CD14-positive monocyte (primary cell): ENCODE results near the gene TRIM25. TPM values are rescaled to one million over a fixed set of nuclear protein-coding genes. Genes with fewer than 3 reads are reported as not detected.

ENCODE experiments used
- DNase-seq, 3 donors: peaks; one replicate each; pipeline ENCODE4 v3.0.0-alpha.2; 2011 to 2022
- H2AFZ ChIP-seq: 2 replicates; pipeline ENCODE4 v1.6.0; 2012; ENCODE audit warnings: mild to moderate bottlenecking, low read depth, low read length, inconsistent platforms; ENCODE audit not compliant: insufficient read depth, poor library complexity, severe bottlenecking
- H3K27ac ChIP-seq, 2 donors: 1 replicate in 1 of 2; 2 replicates in 1 of 2; pipeline ENCODE4 v1.5.1; 2012 to 2013; ENCODE audit warnings: low read length in 2 of 2, control low read depth in 1 of 2, inconsistent platforms in 1 of 2, low read depth in 1 of 2, mild to moderate bottlenecking in 1 of 2
- H3K27me3 ChIP-seq, 2 donors: one replicate each; pipeline versions ENCODE4 v1.6.0 to v1.6.1; 2011 to 2013; ENCODE audit warnings: low read length in 2 of 2; ENCODE audit not compliant: control insufficient read depth in 2 of 2, insufficient read depth in 2 of 2
- H3K36me3 ChIP-seq, 2 donors: replicated peaks in 1 of 2; 1 replicate in 1 of 2; 2 replicates in 1 of 2; pipeline versions ENCODE4 v1.5.1 to v1.6.1; 2012 to 2013; ENCODE audit warnings: low read length in 2 of 2, control low read depth in 1 of 2, inconsistent platforms in 1 of 2, mild to moderate bottlenecking in 1 of 2; ENCODE audit not compliant: insufficient read depth in 2 of 2, control insufficient read depth in 1 of 2
- H3K4me1 ChIP-seq, 2 donors: 1 replicate in 1 of 2; 2 replicates in 1 of 2; pipeline versions ENCODE4 v1.5.1 to v1.6.1; 2012 to 2013; ENCODE audit warnings: low read length in 2 of 2, control low read depth in 1 of 2, inconsistent platforms in 1 of 2, mild to moderate bottlenecking in 1 of 2, moderate library complexity in 1 of 2; ENCODE audit not compliant: insufficient read depth in 2 of 2, control insufficient read depth in 1 of 2
- H3K4me2 ChIP-seq: replicated peaks from 2 replicates; pipeline ENCODE3; 2012; ENCODE audit warnings: low read length, moderate library complexity, mild to moderate bottlenecking; ENCODE audit not compliant: poor library complexity, severe bottlenecking; ENCODE audit errors: extremely low read depth
- H3K4me3 ChIP-seq, 3 experiments: fragments of 200-600 bp in 1 of 3; sonication (generic) in 1 of 3; replicated peaks in 1 of 3; 1 replicate in 2 of 3; 2 replicates in 1 of 3; pipeline ENCODE4 v1.5.1; 2011 to 2013; ENCODE audit warnings: low read length in 3 of 3, mild to moderate bottlenecking in 3 of 3, control low read depth in 2 of 3, low read depth in 2 of 3, inconsistent platforms in 1 of 3, moderate library complexity in 1 of 3
- H3K79me2 ChIP-seq: 2 replicates; pipeline ENCODE4 v1.6.0; 2012; ENCODE audit warnings: mild to moderate bottlenecking, control low read depth, inconsistent platforms, low read length, moderate library complexity; ENCODE audit not compliant: insufficient read depth
- H3K9ac ChIP-seq: 2 replicates; pipeline ENCODE4 v1.6.0; 2017; ENCODE audit warnings: low read length, mild to moderate bottlenecking; ENCODE audit not compliant: insufficient read depth, poor library complexity, severe bottlenecking
- H3K9me3 ChIP-seq, 2 donors: replicated peaks in 1 of 2; 1 replicate in 1 of 2; 2 replicates in 1 of 2; pipeline versions ENCODE4 v1.5.1 to v1.6.1; 2012 to 2013; ENCODE audit warnings: low read length in 2 of 2, control low read depth in 1 of 2; ENCODE audit not compliant: control insufficient read depth in 1 of 2, insufficient read depth in 1 of 2
- H4K20me1 ChIP-seq: 2 replicates; pipeline ENCODE4 v1.6.0; 2012; ENCODE audit warnings: mild to moderate bottlenecking, low read length, control low read depth, moderate library complexity; ENCODE audit not compliant: insufficient read depth
- H3K27ac Mint-ChIP-seq, 7 donors: one replicate each; pipeline ENCODE4 v1.8.0; 2020; ENCODE audit warnings: mild to moderate bottlenecking in 7 of 7, mixed read lengths in 7 of 7, moderate library complexity in 6 of 7, inconsistent platforms in 2 of 7
- H3K27me3 Mint-ChIP-seq, 3 donors: one replicate each; pipeline ENCODE4 v1.8.0; 2021 to 2022; ENCODE audit warnings: low read depth in 3 of 3, mild to moderate bottlenecking in 3 of 3, mixed read lengths in 3 of 3, moderate library complexity in 3 of 3, inconsistent platforms in 1 of 3
- H3K36me3 Mint-ChIP-seq, 2 donors: one replicate each; pipeline ENCODE4 v1.8.0; 2020; ENCODE audit warnings: mixed read lengths in 2 of 2, inconsistent platforms in 1 of 2, mild to moderate bottlenecking in 1 of 2
- H3K4me1 Mint-ChIP-seq: one replicate; pipeline ENCODE4 v1.8.0; 2020; ENCODE audit warnings: mild to moderate bottlenecking, mixed read lengths
- H3K4me3 Mint-ChIP-seq, 2 donors: one replicate each; pipeline ENCODE4 v1.8.0; 2020; ENCODE audit warnings: mild to moderate bottlenecking in 2 of 2, mixed read lengths in 2 of 2, moderate library complexity in 1 of 2
- H3K9me3 Mint-ChIP-seq, 7 donors: one replicate each; pipeline ENCODE4 v1.8.0; 2020 to 2022; ENCODE audit warnings: mixed read lengths in 7 of 7, mild to moderate bottlenecking in 6 of 7, moderate library complexity in 6 of 7, inconsistent platforms in 2 of 7
- WGBS: methylation state at CpG from one replicate; pipeline ENCODE4 v1.1.5; 2013; ENCODE audit warnings: missing lambda C conversion rate; ENCODE audit not compliant: insufficient coverage; 5-methylcytosine and 5-hydroxymethylcytosine counted together
- intact Hi-C, 2 donors: fragments of 100-400 bp; cut with micrococcal nuclease; formaldehyde crosslinking; loops; one replicate each; pipeline versions ENCODE4 v1.15.0 to v1.15.1; 2023
- polyA plus RNA-seq, 3 donors: library from polyadenylated mRNA; depleted of rRNA in 1 of 3; unstranded in 2 of 3; stranded (reverse) in 1 of 3; fragments of 300-500 nt in 2 of 3; fragments of >200 nt in 1 of 3; fragmentation: Illumina TruSeq in 2 of 3; gene quantifications; 1 replicate in 2 of 3; 2 replicates in 1 of 3; pipeline ENCODE4 v1.2.3, GENCODE V29; 2012 to 2021
- TF ChIP-seq, protein P1 (sequence below): fragments of 200-600 bp; IDR thresholded peaks from one replicate; pipeline ENCODE4 v1.8.0; 2022; ENCODE audit warnings: antibody characterized with exemption, mild to moderate bottlenecking

TRIM25 gene
- polyA plus RNA-seq, 3 donors: 5.4 to 98.3 (median 11.2) TPM

DNA sequence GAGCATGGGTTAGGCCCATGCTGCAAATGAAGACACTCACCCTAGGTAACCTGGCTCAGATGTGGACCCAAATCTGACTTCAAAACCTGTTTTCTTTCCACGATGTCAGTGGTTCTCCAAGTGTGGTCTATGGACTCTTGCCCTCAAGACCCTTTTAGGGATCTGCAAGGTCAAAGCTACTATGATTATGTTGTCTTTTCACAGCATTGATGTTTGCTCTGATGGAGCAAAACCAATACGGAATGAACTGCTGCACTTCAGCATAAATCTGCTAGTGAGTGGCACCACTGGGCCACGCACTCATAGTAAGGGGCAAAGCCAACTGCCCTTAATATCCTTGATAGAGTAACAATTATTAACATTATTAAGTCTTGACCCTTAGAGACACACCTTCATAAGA, 21.6 kb upstream of the TRIM25 start:
- 95% methylated on average over 2 of the region's 3 CpGs for WGBS
- Histone ChIP-seq H3K4me1 (no peaks in the 10 kb centered on the region), H3K27me3 (no peaks in the 10 kb centered on the region), H3K4me2 (no peak overlapping the region), H3K9me3 (peaks cover 0 to 8% of the 10 kb centered on the region in 2 donors), H2AFZ (no peak overlapping the region), H3K4me3 (no peak overlapping the region), H3K27ac (no peak overlapping the region), H4K20me1 (peaks cover 7% of the 10 kb centered on the region), H3K79me2 (no peaks in the 10 kb centered on the region), H3K36me3 (peaks cover 25 to 56% of the 10 kb centered on the region in 2 donors), H3K9ac (no peak overlapping the region)
- Mint-ChIP-seq H3K27me3 (peaks cover 0 to 3% (median 0%) of the 10 kb centered on the region in 3 donors), H3K9me3 (peaks cover 0 to 17% (median 12%) of the 10 kb centered on the region in 7 donors), H3K4me1 (peaks cover 2% of the 10 kb centered on the region), H3K4me3 (no peak overlapping the region), H3K36me3 (peaks cover 36 to 63% of the 10 kb centered on the region in 2 donors), H3K27ac (no peak overlapping the region)
- no peak for DNase-seq
- intact Hi-C loops: loop anchor here in 1 of 2 donors (5.0 kb wide), 1 partner anchor 33 kb away; no protein-coding TSS in a partner anchor
- TF ChIP-seq, protein P1, sequence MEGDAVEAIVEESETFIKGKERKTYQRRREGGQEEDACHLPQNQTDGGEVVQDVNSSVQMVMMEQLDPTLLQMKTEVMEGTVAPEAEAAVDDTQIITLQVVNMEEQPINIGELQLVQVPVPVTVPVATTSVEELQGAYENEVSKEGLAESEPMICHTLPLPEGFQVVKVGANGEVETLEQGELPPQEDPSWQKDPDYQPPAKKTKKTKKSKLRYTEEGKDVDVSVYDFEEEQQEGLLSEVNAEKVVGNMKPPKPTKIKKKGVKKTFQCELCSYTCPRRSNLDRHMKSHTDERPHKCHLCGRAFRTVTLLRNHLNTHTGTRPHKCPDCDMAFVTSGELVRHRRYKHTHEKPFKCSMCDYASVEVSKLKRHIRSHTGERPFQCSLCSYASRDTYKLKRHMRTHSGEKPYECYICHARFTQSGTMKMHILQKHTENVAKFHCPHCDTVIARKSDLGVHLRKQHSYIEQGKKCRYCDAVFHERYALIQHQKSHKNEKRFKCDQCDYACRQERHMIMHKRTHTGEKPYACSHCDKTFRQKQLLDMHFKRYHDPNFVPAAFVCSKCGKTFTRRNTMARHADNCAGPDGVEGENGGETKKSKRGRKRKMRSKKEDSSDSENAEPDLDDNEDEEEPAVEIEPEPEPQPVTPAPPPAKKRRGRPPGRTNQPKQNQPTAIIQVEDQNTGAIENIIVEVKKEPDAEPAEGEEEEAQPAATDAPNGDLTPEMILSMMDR: no peak

GRCh38 chr17:56934280-56934679, 20.4 kb upstream of the TRIM25 start:
- WGBS: no CpG with 5 or more reads among the region's 4 CpGs
- Mint-ChIP-seq H3K36me3 (peaks cover 35 to 58% of the 10 kb centered on the region in 2 donors), H3K27ac (no peak overlapping the region), H3K4me1 (no peaks in the 10 kb centered on the region), H3K4me3 (no peak overlapping the region), H3K9me3 (peaks cover 2 to 22% (median 19%) of the 10 kb centered on the region in 7 donors), H3K27me3 (peaks cover 0 to 3% (median 0%) of the 10 kb centered on the region in 3 donors)
- no peak overlapping the region for H3K4me3 ChIP-seq
- H4K20me1 ChIP-seq: no peaks in the 10 kb centered on the region
- H3K27me3 ChIP-seq: no peaks in the 10 kb centered on the region
- H3K36me3 ChIP-seq: peaks cover 25 to 51% of the 10 kb centered on the region in 2 donors
- H2AFZ ChIP-seq: no peak overlapping the region
- TF ChIP-seq, protein P1: no peak
- no peak overlapping the region for H3K4me2 ChIP-seq
- DNase-seq: no peak
- H3K9ac ChIP-seq: no peak overlapping the region
- intact Hi-C loops: no loop called here
- no peaks in the 10 kb centered on the region for H3K4me1 ChIP-seq
- peaks cover 0 to 19% of the 10 kb centered on the region in 2 donors for H3K9me3 ChIP-seq
- H3K27ac ChIP-seq: no peak overlapping the region
- no peaks in the 10 kb centered on the region for H3K79me2 ChIP-seq
